Parathyroid adenoma (tissue), 2 donors: Measurements from ENCODE around the gene GNAZ.

Source experiments
- H2AFZ ChIP-seq: fragments of 300-600 bp; sonication (generic); one replicate; pipeline ENCODE4 v1.7.0; 2017; ENCODE audit warnings: antibody characterized with exemption, mild to moderate bottlenecking
- H3K27ac ChIP-seq: fragments of 300-600 bp; sonication (generic); one replicate; pipeline ENCODE4 v1.7.0; 2017
- H3K27me3 ChIP-seq: fragments of 300-600 bp; sonication (generic); one replicate; pipeline ENCODE4 v1.7.0; 2017; ENCODE audit warnings: low read length; ENCODE audit not compliant: control insufficient read depth, insufficient read depth
- H3K36me3 ChIP-seq: fragments of 300-600 bp; sonication (generic); one replicate; pipeline ENCODE4 v1.7.0; 2017; ENCODE audit warnings: low read length; ENCODE audit not compliant: control insufficient read depth, insufficient read depth
- H3K4me1 ChIP-seq: fragments of 300-600 bp; sonication (generic); one replicate; pipeline ENCODE4 v1.7.0; 2017; ENCODE audit warnings: control low read depth
- H3K4me2 ChIP-seq: fragments of 300-600 bp; sonication (generic); one replicate; pipeline ENCODE4 v1.7.0; 2017; ENCODE audit warnings: low read length
- H3K4me3 ChIP-seq: fragments of 300-600 bp; sonication (generic); one replicate; pipeline ENCODE4 v1.7.0; 2017; ENCODE audit warnings: low read depth, low read length
- H3K79me2 ChIP-seq: fragments of 300-600 bp; sonication (generic); one replicate; pipeline ENCODE4 v1.7.0; 2017; ENCODE audit warnings: control low read depth
- H3K9ac ChIP-seq: fragments of 300-600 bp; sonication (generic); one replicate; pipeline ENCODE4 v1.7.0; 2017; ENCODE audit warnings: mild to moderate bottlenecking
- H3K9me3 ChIP-seq: fragments of 300-600 bp; sonication (generic); one replicate; pipeline ENCODE4 v1.7.0; 2017; ENCODE audit warnings: low read length; ENCODE audit not compliant: control insufficient read depth
- TF ChIP-seq, protein P1 (sequence below): fragments of 300-600 bp; sonication (generic); IDR thresholded peaks from one replicate; pipeline ENCODE4 v1.7.0; 2017; ENCODE audit warnings: antibody characterized with exemption, mild to moderate bottlenecking
- donor health status: primary hyperparathyroidism.

GNAZ gene

DNA sequence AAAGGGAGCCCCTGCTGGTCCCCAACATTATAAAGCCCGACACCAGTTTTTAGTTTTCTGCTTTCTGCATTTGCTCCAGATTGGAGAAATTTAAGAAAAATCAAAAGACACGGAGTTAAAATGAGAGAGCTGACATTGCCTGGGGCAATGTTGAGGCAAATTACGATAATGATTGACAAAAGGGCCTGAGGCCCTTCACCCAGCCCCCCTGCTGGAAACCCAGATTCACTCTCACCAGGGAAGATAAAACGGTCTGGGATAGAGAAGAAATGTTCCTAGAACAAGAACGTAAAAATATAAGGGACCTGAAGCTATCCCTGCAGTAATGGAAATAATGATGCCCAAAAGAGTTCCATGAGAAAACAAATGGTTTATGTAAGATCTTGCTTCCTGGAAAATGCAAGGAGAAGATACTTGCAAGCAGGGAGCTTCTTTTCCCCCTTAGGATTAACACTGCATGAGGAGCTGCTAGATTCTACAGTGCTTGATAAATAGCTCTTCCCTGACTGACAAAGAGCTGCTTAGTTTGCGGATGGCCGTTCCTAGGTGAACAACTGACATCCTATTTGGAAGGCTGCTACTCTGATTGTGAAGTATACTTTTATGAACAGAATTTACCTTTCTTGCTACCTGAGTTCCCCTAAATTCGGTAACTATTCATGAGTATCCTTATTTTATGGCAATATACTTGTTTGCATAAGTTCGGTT is 40.6 kb upstream of the GNAZ start:
- no peaks in the 10 kb centered on the region for H3K79me2 ChIP-seq
- H2AFZ ChIP-seq = no peak overlapping the region
- TF ChIP-seq, protein P1, sequence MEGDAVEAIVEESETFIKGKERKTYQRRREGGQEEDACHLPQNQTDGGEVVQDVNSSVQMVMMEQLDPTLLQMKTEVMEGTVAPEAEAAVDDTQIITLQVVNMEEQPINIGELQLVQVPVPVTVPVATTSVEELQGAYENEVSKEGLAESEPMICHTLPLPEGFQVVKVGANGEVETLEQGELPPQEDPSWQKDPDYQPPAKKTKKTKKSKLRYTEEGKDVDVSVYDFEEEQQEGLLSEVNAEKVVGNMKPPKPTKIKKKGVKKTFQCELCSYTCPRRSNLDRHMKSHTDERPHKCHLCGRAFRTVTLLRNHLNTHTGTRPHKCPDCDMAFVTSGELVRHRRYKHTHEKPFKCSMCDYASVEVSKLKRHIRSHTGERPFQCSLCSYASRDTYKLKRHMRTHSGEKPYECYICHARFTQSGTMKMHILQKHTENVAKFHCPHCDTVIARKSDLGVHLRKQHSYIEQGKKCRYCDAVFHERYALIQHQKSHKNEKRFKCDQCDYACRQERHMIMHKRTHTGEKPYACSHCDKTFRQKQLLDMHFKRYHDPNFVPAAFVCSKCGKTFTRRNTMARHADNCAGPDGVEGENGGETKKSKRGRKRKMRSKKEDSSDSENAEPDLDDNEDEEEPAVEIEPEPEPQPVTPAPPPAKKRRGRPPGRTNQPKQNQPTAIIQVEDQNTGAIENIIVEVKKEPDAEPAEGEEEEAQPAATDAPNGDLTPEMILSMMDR = no peak
- no peaks in the 10 kb centered on the region for H3K36me3 ChIP-seq
- no peaks in the 10 kb centered on the region for H3K9me3 ChIP-seq
- no peaks in the 10 kb centered on the region for H3K4me1 ChIP-seq
- H3K27ac ChIP-seq = no peak overlapping the region
- no peak overlapping the region for H3K4me2 ChIP-seq
- no peak overlapping the region for H3K9ac ChIP-seq
- no peaks in the 10 kb centered on the region for H3K27me3 ChIP-seq
- H3K4me3 ChIP-seq = no peak overlapping the region

DNA sequence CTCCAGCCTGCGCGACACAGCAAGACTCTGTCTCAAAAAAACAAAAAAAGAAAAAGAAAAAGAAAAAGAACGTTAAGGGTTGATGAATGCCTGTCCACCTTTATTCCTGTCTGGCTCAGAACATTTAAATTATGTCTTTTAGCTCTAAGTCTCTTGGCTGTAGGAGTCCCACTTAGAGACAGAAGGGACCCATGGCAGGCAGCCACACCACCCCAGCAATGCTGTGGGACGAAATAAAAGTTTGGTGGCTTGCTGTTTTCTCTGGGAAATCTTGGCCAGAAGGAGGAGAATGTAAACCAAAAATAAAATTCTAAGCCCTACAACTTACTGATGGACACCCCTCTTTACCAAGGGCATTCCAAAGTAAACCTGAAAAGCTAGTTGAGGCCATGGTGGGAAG is 38.9 kb upstream of the GNAZ start:
- Histone ChIP-seq H3K4me3 (no peak overlapping the region), H3K79me2 (no peaks in the 10 kb centered on the region), H3K36me3 (no peaks in the 10 kb centered on the region), H3K4me1 (no peaks in the 10 kb centered on the region), H3K27me3 (no peaks in the 10 kb centered on the region), H3K9me3 (no peaks in the 10 kb centered on the region), H3K9ac (no peak overlapping the region), H2AFZ (no peak overlapping the region), H3K4me2 (no peak overlapping the region), H3K27ac (no peak overlapping the region)
- TF ChIP-seq, protein P1 = no peak

DNA sequence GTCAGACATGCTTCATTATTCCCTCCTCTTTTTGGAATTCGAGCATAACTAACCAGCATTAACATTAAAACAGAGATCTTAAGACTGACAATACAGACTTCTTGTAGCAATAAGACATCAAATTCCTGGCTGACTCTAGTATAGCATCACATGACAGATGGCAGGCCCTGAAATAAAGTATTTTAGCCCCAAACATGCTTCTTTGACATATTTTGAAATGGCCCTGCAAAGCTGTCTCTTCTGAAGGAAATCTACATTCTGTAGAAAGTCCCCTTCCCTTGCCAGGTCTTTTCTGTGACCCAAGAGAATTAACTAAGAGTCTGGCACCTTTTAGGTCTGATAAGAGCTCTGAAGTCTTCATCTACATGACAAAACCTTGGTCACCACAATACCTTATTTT is 38.5 kb upstream of the GNAZ start:
- Histone ChIP-seq H2AFZ (no peak overlapping the region), H3K27me3 (no peaks in the 10 kb centered on the region), H3K9me3 (no peaks in the 10 kb centered on the region), H3K4me1 (no peaks in the 10 kb centered on the region), H3K27ac (no peak overlapping the region), H3K4me2 (no peak overlapping the region), H3K36me3 (no peaks in the 10 kb centered on the region), H3K4me3 (no peak overlapping the region), H3K79me2 (no peaks in the 10 kb centered on the region), H3K9ac (no peak overlapping the region)
- TF ChIP-seq, protein P1 = no peak

DNA sequence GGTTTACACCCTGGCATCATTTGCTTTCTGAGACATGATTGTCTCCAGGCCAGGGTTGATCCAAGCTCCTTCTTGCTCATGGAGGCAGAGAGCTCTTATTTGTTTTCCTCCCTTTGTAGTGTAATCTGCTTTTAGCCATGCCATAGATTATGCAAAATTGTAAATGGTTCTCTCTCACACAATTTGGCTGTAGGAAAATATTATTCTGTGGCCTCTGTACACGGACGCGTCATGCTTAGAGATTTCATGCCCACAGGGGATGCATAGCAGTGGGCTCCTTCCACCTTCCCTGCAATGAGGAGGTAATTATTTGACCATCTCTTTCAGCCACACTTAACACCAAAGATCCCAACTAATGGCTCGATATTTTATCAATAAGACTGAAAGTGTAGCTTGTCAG is 37.7 kb upstream of the GNAZ start:
- no peak overlapping the region for H3K27ac ChIP-seq
- no peaks in the 10 kb centered on the region for H3K27me3 ChIP-seq
- no peak overlapping the region for H2AFZ ChIP-seq
- no peaks in the 10 kb centered on the region for H3K4me1 ChIP-seq
- no peaks in the 10 kb centered on the region for H3K36me3 ChIP-seq
- no peak overlapping the region for H3K4me2 ChIP-seq
- no peaks in the 10 kb centered on the region for H3K79me2 ChIP-seq
- TF ChIP-seq, protein P1 = no peak
- no peaks in the 10 kb centered on the region for H3K9me3 ChIP-seq
- no peak overlapping the region for H3K9ac ChIP-seq
- H3K4me3 ChIP-seq = no peak overlapping the region
